GM23338 (cell line): ENCODE measurements around the gene PPP2R2B. TPM values are rescaled to one million over a fixed set of nuclear protein-coding genes. Genes with fewer than 3 reads are reported as not detected.

Source experiments
- CREB1 ChIP-seq: fragments of 250-450 bp; sonication (Bioruptor Pico); IDR thresholded peaks from 2 replicates; pipeline ENCODE4 v1.5.0; 2020; ENCODE audit warnings: low read depth, mild to moderate bottlenecking, moderate library complexity
- EZH2 ChIP-seq: fragments of 200-600 bp; sonication (generic); IDR thresholded peaks from one replicate; pipeline ENCODE4 v1.8.0; 2017; ENCODE audit warnings: antibody characterized with exemption, mild to moderate bottlenecking, low read depth; ENCODE audit not compliant: unreplicated experiment
- EZH2phosphoT487 ChIP-seq: fragments of 200-600 bp; sonication (generic); IDR thresholded peaks from one replicate; pipeline ENCODE4 v1.8.1; 2018; ENCODE audit warnings: antibody characterized with exemption; ENCODE audit not compliant: unreplicated experiment
- JUNB ChIP-seq: IDR thresholded peaks from one replicate; pipeline ENCODE4 v1.6.1; 2016; ENCODE audit warnings: antibody characterized with exemption; ENCODE audit not compliant: unreplicated experiment
- POLR2AphosphoS5 ChIP-seq: IDR thresholded peaks from 2 replicates; pipeline ENCODE4 v1.6.1; 2016; ENCODE audit warnings: antibody characterized with exemption, low read depth
- ZNF114 ChIP-seq: fragments of 250-450 bp; sonication (Bioruptor Pico); IDR thresholded peaks from 2 replicates; pipeline ENCODE4 v1.5.0; 2020; ENCODE audit warnings: mild to moderate bottlenecking, moderate library complexity
- ZNF331 ChIP-seq: fragments of 250-450 bp; sonication (Bioruptor Pico); IDR thresholded peaks from 2 replicates; pipeline ENCODE4 v1.5.0; 2020; ENCODE audit warnings: low read depth, mild to moderate bottlenecking, moderate library complexity
- polyA plus RNA-seq: library from polyadenylated mRNA; unstranded; fragments of >200 nt; fragmentation: Nextera tagmentation; extraction: Ambion mirVana; gene quantifications from 2 replicates; pipeline ENCODE4 v1.2.1, GENCODE V29; 2016
- total RNA-seq: library from RNA; depleted of rRNA; stranded (reverse); fragments of >200 nt; shearing (Covaris generic); gene quantifications from 2 replicates; pipeline ENCODE4 v1.2.3, GENCODE V29; 2014
- TF ChIP-seq, protein P1 (sequence below): fragments of 250-450 bp; sonication (Bioruptor Pico); IDR thresholded peaks from 2 replicates; pipeline ENCODE4 v1.5.0; 2020; ENCODE audit warnings: mild to moderate bottlenecking, moderate library complexity
- TF ChIP-seq, protein P2 (sequence below): IDR thresholded peaks from one replicate; pipeline ENCODE4 v1.6.1; 2018; ENCODE audit warnings: antibody characterized with exemption; ENCODE audit not compliant: unreplicated experiment

The PPP2R2B gene
- total and polyA plus RNA-seq, 2 experiments from 2014 or later, result 21.3 to 33.9 TPM

DNA sequence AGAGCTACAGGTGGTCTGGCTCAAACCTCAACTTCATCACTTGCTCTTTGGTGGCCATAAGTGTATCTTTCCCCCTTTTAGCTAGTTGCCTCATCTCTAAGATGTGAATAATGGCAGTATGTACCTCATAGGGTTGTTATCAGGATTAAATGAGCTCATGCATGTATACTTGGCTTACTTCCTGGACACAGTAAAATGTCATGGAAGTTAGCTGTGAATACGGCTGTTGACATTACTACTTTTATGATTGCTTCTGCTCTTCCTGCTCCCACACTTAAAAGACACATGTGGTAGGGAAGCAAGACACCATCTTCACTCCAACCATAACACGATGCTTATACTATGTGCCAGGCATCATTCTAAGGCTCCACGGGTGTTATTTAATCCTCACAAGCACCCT lies 248.1 kb downstream of the PPP2R2B start (continued):
- TF ChIP-seq, protein P1, sequence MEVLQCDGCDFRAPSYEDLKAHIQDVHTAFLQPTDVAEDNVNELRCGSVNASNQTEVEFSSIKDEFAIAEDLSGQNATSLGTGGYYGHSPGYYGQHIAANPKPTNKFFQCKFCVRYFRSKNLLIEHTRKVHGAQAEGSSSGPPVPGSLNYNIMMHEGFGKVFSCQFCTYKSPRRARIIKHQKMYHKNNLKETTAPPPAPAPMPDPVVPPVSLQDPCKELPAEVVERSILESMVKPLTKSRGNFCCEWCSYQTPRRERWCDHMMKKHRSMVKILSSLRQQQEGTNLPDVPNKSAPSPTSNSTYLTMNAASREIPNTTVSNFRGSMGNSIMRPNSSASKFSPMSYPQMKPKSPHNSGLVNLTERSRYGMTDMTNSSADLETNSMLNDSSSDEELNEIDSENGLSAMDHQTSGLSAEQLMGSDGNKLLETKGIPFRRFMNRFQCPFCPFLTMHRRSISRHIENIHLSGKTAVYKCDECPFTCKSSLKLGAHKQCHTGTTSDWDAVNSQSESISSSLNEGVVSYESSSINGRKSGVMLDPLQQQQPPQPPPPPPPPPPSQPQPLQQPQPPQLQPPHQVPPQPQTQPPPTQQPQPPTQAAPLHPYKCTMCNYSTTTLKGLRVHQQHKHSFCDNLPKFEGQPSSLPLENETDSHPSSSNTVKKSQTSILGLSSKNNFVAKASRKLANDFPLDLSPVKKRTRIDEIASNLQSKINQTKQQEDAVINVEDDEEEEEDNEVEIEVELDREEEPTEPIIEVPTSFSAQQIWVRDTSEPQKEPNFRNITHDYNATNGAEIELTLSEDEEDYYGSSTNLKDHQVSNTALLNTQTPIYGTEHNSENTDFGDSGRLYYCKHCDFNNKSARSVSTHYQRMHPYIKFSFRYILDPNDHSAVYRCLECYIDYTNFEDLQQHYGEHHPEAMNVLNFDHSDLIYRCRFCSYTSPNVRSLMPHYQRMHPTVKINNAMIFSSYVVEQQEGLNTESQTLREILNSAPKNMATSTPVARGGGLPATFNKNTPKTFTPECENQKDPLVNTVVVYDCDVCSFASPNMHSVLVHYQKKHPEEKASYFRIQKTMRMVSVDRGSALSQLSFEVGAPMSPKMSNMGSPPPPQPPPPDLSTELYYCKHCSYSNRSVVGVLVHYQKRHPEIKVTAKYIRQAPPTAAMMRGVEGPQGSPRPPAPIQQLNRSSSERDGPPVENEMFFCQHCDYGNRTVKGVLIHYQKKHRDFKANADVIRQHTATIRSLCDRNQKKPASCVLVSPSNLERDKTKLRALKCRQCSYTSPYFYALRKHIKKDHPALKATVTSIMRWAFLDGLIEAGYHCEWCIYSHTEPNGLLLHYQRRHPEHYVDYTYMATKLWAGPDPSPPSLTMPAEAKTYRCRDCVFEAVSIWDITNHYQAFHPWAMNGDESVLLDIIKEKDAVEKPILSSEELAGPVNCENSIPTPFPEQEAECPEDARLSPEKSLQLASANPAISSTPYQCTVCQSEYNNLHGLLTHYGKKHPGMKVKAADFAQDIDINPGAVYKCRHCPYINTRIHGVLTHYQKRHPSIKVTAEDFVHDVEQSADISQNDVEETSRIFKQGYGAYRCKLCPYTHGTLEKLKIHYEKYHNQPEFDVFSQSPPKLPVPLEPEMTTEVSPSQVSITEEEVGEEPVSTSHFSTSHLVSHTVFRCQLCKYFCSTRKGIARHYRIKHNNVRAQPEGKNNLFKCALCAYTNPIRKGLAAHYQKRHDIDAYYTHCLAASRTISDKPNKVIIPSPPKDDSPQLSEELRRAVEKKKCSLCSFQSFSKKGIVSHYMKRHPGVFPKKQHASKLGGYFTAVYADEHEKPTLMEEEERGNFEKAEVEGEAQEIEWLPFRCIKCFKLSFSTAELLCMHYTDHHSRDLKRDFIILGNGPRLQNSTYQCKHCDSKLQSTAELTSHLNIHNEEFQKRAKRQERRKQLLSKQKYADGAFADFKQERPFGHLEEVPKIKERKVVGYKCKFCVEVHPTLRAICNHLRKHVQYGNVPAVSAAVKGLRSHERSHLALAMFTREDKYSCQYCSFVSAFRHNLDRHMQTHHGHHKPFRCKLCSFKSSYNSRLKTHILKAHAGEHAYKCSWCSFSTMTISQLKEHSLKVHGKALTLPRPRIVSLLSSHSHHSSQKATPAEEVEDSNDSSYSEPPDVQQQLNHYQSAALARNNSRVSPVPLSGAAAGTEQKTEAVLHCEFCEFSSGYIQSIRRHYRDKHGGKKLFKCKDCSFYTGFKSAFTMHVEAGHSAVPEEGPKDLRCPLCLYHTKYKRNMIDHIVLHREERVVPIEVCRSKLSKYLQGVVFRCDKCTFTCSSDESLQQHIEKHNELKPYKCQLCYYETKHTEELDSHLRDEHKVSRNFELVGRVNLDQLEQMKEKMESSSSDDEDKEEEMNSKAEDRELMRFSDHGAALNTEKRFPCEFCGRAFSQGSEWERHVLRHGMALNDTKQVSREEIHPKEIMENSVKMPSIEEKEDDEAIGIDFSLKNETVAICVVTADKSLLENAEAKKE, result no peak
- TF ChIP-seq EZH2 (no peak), POLR2AphosphoS5 (no peak), CREB1 (no peak), EZH2phosphoT487 (no peak), JUNB (no peak), ZNF114 (no peak), ZNF331 (CRISPR knock-in tag) (no peak)
- TF ChIP-seq, protein P2, sequence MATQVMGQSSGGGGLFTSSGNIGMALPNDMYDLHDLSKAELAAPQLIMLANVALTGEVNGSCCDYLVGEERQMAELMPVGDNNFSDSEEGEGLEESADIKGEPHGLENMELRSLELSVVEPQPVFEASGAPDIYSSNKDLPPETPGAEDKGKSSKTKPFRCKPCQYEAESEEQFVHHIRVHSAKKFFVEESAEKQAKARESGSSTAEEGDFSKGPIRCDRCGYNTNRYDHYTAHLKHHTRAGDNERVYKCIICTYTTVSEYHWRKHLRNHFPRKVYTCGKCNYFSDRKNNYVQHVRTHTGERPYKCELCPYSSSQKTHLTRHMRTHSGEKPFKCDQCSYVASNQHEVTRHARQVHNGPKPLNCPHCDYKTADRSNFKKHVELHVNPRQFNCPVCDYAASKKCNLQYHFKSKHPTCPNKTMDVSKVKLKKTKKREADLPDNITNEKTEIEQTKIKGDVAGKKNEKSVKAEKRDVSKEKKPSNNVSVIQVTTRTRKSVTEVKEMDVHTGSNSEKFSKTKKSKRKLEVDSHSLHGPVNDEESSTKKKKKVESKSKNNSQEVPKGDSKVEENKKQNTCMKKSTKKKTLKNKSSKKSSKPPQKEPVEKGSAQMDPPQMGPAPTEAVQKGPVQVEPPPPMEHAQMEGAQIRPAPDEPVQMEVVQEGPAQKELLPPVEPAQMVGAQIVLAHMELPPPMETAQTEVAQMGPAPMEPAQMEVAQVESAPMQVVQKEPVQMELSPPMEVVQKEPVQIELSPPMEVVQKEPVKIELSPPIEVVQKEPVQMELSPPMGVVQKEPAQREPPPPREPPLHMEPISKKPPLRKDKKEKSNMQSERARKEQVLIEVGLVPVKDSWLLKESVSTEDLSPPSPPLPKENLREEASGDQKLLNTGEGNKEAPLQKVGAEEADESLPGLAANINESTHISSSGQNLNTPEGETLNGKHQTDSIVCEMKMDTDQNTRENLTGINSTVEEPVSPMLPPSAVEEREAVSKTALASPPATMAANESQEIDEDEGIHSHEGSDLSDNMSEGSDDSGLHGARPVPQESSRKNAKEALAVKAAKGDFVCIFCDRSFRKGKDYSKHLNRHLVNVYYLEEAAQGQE, result no peak
